MM.1S (cell line): ENCODE measurements around the gene PDHA1.

ENCODE experiments used
- DNase-seq: peaks from one replicate; pipeline ENCODE4 v3.0.0-alpha.2; 2015
- H2AFZ ChIP-seq: fragments of 300-600 bp; sonication (generic); 2 replicates; pipeline ENCODE4 v1.6.0; 2016; ENCODE audit warnings: antibody characterized with exemption, low read length
- H3F3A ChIP-seq: fragments of 300-600 bp; sonication (generic); 2 replicates; pipeline ENCODE4 v1.6.1; 2016; ENCODE audit warnings: mild to moderate bottlenecking, antibody characterized with exemption, low read length, moderate library complexity, mixed read lengths; ENCODE audit not compliant: insufficient read depth
- H3K27ac ChIP-seq: fragments of 300-600 bp; sonication (generic); 2 replicates; pipeline ENCODE4 v1.5.1; 2016; ENCODE audit warnings: mild to moderate bottlenecking, low read length
- H3K27me3 ChIP-seq: fragments of 300-600 bp; sonication (generic); replicated peaks from 2 replicates; pipeline ENCODE4 v1.6.0; 2016; ENCODE audit warnings: low read length; ENCODE audit not compliant: insufficient read depth
- H3K36me3 ChIP-seq: fragments of 300-600 bp; sonication (generic); replicated peaks from 2 replicates; pipeline ENCODE4 v1.6.1; 2016; ENCODE audit warnings: mild to moderate bottlenecking, low read length, mixed read lengths; ENCODE audit not compliant: insufficient read depth
- H3K4me1 ChIP-seq: fragments of 300-600 bp; sonication (generic); 2 replicates; pipeline ENCODE4 v1.6.1; 2016; ENCODE audit warnings: low read length, mixed read lengths
- H3K4me2 ChIP-seq: fragments of 300-600 bp; sonication (generic); 2 replicates; pipeline ENCODE4 v1.6.0; 2016; ENCODE audit warnings: low read depth, low read length
- H3K4me3 ChIP-seq: fragments of 300-600 bp; sonication (generic); 2 replicates; pipeline ENCODE4 v1.5.1; 2016; ENCODE audit warnings: low read length, mixed read lengths
- H3K79me2 ChIP-seq: fragments of 300-600 bp; sonication (generic); 2 replicates; pipeline ENCODE4 v1.6.1; 2016; ENCODE audit warnings: mixed run types, low read length, mixed read lengths
- H3K9ac ChIP-seq: fragments of 300-600 bp; sonication (generic); 2 replicates; pipeline ENCODE4 v1.6.1; 2016; ENCODE audit warnings: low read length, mixed read lengths
- H3K9me2 ChIP-seq: fragments of 300-600 bp; sonication (generic); replicated peaks from 2 replicates; pipeline ENCODE4 v1.6.1; 2016; ENCODE audit warnings: mild to moderate bottlenecking, low read length, mixed read lengths; ENCODE audit not compliant: insufficient read depth
- H3K9me3 ChIP-seq: fragments of 300-600 bp; sonication (generic); replicated peaks from 2 replicates; pipeline ENCODE4 v1.6.1; 2016; ENCODE audit warnings: mild to moderate bottlenecking, low read length, mixed read lengths; ENCODE audit not compliant: insufficient read depth
- H4K20me1 ChIP-seq: fragments of 300-600 bp; sonication (generic); 2 replicates; pipeline ENCODE4 v1.6.1; 2016; ENCODE audit warnings: mild to moderate bottlenecking, low read length, moderate library complexity, mixed read lengths; ENCODE audit not compliant: insufficient read depth
- EZH2 ChIP-seq: fragments of 300-600 bp; sonication (generic); optimal IDR thresholded peaks from 2 replicates; pipeline ENCODE3; 2017; ENCODE audit warnings: low read depth, mild to moderate bottlenecking, antibody characterized with exemption, low read length, mixed read lengths
- EZH2phosphoT487 ChIP-seq: fragments of 300-600 bp; sonication (generic); IDR thresholded peaks from 2 replicates; pipeline ENCODE4 v1.6.1; 2018; ENCODE audit warnings: antibody characterized with exemption, low read length
- TF ChIP-seq, protein P1 (sequence below): fragments of 300-600 bp; sonication (generic); IDR thresholded peaks from 2 replicates; pipeline ENCODE4 v1.5.1; 2016; ENCODE audit warnings: antibody characterized with exemption, low read length, mixed read lengths

PDHA1 gene

DNA sequence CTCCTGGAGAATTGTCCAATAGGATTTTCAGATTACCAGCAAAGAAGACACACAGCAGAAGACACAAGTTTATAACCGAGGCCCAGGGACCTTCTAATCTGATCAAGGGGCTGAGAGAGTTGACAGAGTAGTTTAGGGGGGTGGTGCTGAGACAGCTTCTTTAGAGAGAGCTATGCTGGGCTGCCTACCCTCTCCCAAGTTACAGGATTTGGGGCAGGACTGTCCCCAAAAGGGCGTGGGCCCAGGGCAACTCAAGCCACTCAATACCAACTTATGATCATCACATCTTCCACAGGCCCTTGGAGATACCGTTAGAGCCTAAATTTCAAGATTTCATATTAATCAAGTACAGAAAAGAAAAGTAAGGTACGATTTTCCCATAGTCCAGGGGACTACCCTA lies 43.0 kb downstream of the PDHA1 start:
- no peaks in the 10 kb centered on the region for H3K9me2 ChIP-seq
- no peak overlapping the region for H2AFZ ChIP-seq
- no peaks in the 10 kb centered on the region for H3F3A ChIP-seq
- DNase-seq, result no peak
- H3K27me3 ChIP-seq, result no peaks in the 10 kb centered on the region
- H3K79me2 ChIP-seq, result no peaks in the 10 kb centered on the region
- no peak overlapping the region for H3K9ac ChIP-seq
- no peaks in the 10 kb centered on the region for H3K9me3 ChIP-seq
- H3K4me2 ChIP-seq, result no peak overlapping the region
- H3K27ac ChIP-seq, result no peak overlapping the region
- TF ChIP-seq, protein P1, sequence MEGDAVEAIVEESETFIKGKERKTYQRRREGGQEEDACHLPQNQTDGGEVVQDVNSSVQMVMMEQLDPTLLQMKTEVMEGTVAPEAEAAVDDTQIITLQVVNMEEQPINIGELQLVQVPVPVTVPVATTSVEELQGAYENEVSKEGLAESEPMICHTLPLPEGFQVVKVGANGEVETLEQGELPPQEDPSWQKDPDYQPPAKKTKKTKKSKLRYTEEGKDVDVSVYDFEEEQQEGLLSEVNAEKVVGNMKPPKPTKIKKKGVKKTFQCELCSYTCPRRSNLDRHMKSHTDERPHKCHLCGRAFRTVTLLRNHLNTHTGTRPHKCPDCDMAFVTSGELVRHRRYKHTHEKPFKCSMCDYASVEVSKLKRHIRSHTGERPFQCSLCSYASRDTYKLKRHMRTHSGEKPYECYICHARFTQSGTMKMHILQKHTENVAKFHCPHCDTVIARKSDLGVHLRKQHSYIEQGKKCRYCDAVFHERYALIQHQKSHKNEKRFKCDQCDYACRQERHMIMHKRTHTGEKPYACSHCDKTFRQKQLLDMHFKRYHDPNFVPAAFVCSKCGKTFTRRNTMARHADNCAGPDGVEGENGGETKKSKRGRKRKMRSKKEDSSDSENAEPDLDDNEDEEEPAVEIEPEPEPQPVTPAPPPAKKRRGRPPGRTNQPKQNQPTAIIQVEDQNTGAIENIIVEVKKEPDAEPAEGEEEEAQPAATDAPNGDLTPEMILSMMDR, result no peak
- H3K36me3 ChIP-seq, result no peaks in the 10 kb centered on the region
- no peaks in the 10 kb centered on the region for H3K4me1 ChIP-seq
- no peak overlapping the region for H3K4me3 ChIP-seq
- H4K20me1 ChIP-seq, result no peaks in the 10 kb centered on the region

DNA sequence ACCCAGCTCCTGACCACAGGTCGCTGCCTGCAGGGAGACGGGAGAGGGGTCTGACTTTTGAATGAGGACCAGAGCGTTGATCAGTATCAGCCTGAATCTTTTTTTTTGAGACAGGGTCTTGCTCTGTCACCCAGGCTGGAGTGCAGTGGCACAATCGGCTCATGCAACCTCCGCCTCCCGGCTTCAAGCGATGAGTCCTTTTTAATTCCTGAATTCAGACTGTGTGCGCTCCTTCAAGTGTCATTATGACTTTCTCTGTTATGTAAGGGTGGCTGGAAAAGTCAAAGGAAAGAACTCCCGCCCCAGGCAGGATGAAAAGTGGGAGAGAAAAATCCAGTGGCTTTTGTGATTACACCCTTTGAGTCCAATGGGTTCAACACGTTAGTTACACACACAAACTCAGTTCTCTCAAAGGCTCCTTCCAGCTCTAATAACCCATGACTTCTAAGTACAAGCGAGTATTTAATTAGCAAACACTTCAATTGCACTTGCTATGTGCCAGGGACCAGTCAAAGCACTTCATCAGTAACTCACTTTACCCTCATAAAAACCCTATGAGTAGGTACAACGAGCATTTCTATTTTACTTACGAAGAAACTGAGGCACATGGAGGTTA lies 44.4 kb downstream of the PDHA1 start:
- no peak for DNase-seq
- Histone ChIP-seq H3K4me3 (no peak overlapping the region), H4K20me1 (no peaks in the 10 kb centered on the region), H3K27ac (no peak overlapping the region), H2AFZ (no peak overlapping the region), H3K4me1 (no peaks in the 10 kb centered on the region), H3K36me3 (no peaks in the 10 kb centered on the region), H3K4me2 (no peak overlapping the region), H3K9me2 (no peaks in the 10 kb centered on the region), H3F3A (no peaks in the 10 kb centered on the region), H3K9me3 (no peaks in the 10 kb centered on the region), H3K79me2 (no peaks in the 10 kb centered on the region), H3K9ac (no peak overlapping the region), H3K27me3 (no peaks in the 10 kb centered on the region)
- TF ChIP-seq EZH2 (no peak), EZH2phosphoT487 (no peak)
- TF ChIP-seq, protein P1, result no peak

DNA sequence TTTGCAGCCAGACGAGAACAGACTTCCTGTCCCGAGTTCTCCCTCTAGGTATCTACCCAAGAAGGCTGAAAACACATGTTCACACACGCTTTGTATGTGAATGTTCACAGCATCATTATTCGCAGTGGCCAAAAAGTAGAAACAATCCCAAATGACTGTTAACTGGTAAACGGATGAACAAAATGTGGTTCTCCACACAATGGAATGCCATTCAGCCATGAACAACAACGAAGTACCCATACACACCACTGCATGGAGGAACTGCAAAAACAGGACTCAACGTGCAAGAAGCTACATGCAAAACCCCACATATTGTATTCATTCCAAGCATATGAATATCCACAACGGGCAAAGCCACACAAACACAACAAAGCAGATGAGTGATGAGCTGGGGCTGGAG lies 45.0 kb downstream of the PDHA1 start:
- no peak for DNase-seq
- no peaks in the 10 kb centered on the region for H3K9me3 ChIP-seq
- no peak overlapping the region for H3K27ac ChIP-seq
- no peaks in the 10 kb centered on the region for H3K79me2 ChIP-seq
- H2AFZ ChIP-seq, result no peak overlapping the region
- H3K36me3 ChIP-seq, result no peaks in the 10 kb centered on the region
- TF ChIP-seq EZH2 (no peak), EZH2phosphoT487 (no peak)
- TF ChIP-seq, protein P1, result no peak
- H3K9ac ChIP-seq, result no peak overlapping the region
- H3K4me2 ChIP-seq, result no peak overlapping the region
- H3K4me1 ChIP-seq, result no peaks in the 10 kb centered on the region
- H3K27me3 ChIP-seq, result no peaks in the 10 kb centered on the region
- no peak overlapping the region for H3K4me3 ChIP-seq
- H3K9me2 ChIP-seq, result no peaks in the 10 kb centered on the region
- no peaks in the 10 kb centered on the region for H3F3A ChIP-seq
- H4K20me1 ChIP-seq, result no peaks in the 10 kb centered on the region
